Liver (tissue), 9 donors: ENCODE data around the gene SULT2A1. TPM values are rescaled to one million over a fixed set of nuclear protein-coding genes. Genes with fewer than 3 reads are reported as not detected.

Experiments
- DNase-seq: peaks from one replicate; pipeline ENCODE4 v3.0.0-alpha.2; 2017; ENCODE audit warnings: low spot score
- H3K27ac ChIP-seq, 2 donors: one replicate each; pipeline ENCODE4 v1.7.0; 2013; ENCODE audit warnings: inconsistent platforms in 2 of 2, low read length in 2 of 2, control low read depth in 1 of 2, low read depth in 1 of 2, mild to moderate bottlenecking in 1 of 2
- H3K27me3 ChIP-seq, 4 donors: one replicate each; pipeline versions ENCODE4 v1.6.1 to v1.7.0; 2013; ENCODE audit warnings: low read length in 3 of 4, inconsistent platforms in 1 of 4, mild to moderate bottlenecking in 1 of 4, moderate library complexity in 1 of 4; ENCODE audit not compliant: control insufficient read depth in 4 of 4, insufficient read depth in 4 of 4
- H3K36me3 ChIP-seq, 4 donors: one replicate each; pipeline versions ENCODE4 v1.6.1 to v1.7.0; 2013; ENCODE audit warnings: low read length in 3 of 4, mild to moderate bottlenecking in 3 of 4, low read depth in 1 of 4, moderate library complexity in 1 of 4; ENCODE audit not compliant: control insufficient read depth in 4 of 4, insufficient read depth in 3 of 4
- H3K4me1 ChIP-seq, 4 donors: one replicate each; pipeline versions ENCODE4 v1.6.1 to v1.7.0; 2013; ENCODE audit warnings: low read length in 3 of 4, mild to moderate bottlenecking in 3 of 4, moderate library complexity in 1 of 4; ENCODE audit not compliant: control insufficient read depth in 4 of 4, insufficient read depth in 4 of 4
- H3K4me3 ChIP-seq, 3 donors: one replicate each; pipeline versions ENCODE4 v1.6.1 to v1.7.0; 2013; ENCODE audit warnings: low read length in 3 of 3, control low read depth in 1 of 3, low read depth in 1 of 3, mild to moderate bottlenecking in 1 of 3
- H3K9ac ChIP-seq, 2 donors: one replicate each; pipeline ENCODE4 v1.7.0; 2013; ENCODE audit warnings: low read length in 2 of 2, mild to moderate bottlenecking in 2 of 2, moderate library complexity in 2 of 2, control low read depth in 1 of 2, low read depth in 1 of 2
- H3K9me3 ChIP-seq, 4 donors: one replicate each; pipeline versions ENCODE4 v1.6.1 to v1.7.0; 2013; ENCODE audit warnings: low read length in 3 of 4; ENCODE audit not compliant: control insufficient read depth in 4 of 4
- CTCF ChIP-seq: fragments of 150-350 bp; IDR thresholded peaks from 2 replicates; pipeline ENCODE4 v1.5.1; 2017; ENCODE audit warnings: improper control_type of control experiment, low read depth, low read length; ENCODE audit not compliant: missing input control
- EGR1 ChIP-seq, 2 donors: IDR thresholded peaks; 2 replicates each; pipeline ENCODE4 v1.6.1; 2016 to 2018; ENCODE audit warnings: antibody characterized with exemption in 2 of 2, low read depth in 2 of 2
- FOXA2 ChIP-seq: IDR thresholded peaks from 2 replicates; pipeline ENCODE4 v1.6.1; 2016; ENCODE audit warnings: antibody characterized with exemption
- HNF4A ChIP-seq, 2 donors: conservative IDR thresholded peaks; 2 replicates each; pipeline ENCODE4 v1.6.1; 2016; ENCODE audit warnings: antibody characterized with exemption in 2 of 2, mild to moderate bottlenecking in 2 of 2
- HNF4G ChIP-seq: IDR thresholded peaks from 2 replicates; pipeline ENCODE4 v1.6.1; 2016; ENCODE audit warnings: antibody characterized with exemption
- JUND ChIP-seq, 2 donors: IDR thresholded peaks; 2 replicates each; pipeline ENCODE4 v1.6.1; 2016; ENCODE audit warnings: antibody characterized with exemption in 2 of 2
- MAX ChIP-seq: IDR thresholded peaks from 2 replicates; pipeline ENCODE4 v1.6.1; 2016; ENCODE audit warnings: antibody characterized with exemption
- NR2F2 ChIP-seq: IDR thresholded peaks from 2 replicates; pipeline ENCODE4 v1.6.1; 2016; ENCODE audit warnings: antibody characterized with exemption
- RAD21 ChIP-seq, 2 donors: IDR thresholded peaks; 2 replicates each; pipeline ENCODE4 v1.6.1; 2016; ENCODE audit warnings: antibody characterized with exemption in 2 of 2, mild to moderate bottlenecking in 2 of 2
- REST ChIP-seq: IDR thresholded peaks from 2 replicates; pipeline ENCODE4 v1.6.1; 2016; ENCODE audit warnings: antibody characterized with exemption, mild to moderate bottlenecking
- RXRA ChIP-seq, 2 donors: IDR thresholded peaks; 2 replicates each; pipeline ENCODE4 v1.6.1; 2017 to 2018; ENCODE audit warnings: antibody characterized with exemption in 2 of 2, mild to moderate bottlenecking in 1 of 2
- SP1 ChIP-seq: IDR thresholded peaks from 2 replicates; pipeline ENCODE4 v1.6.1; 2018; ENCODE audit warnings: antibody characterized with exemption, mild to moderate bottlenecking
- TAF1 ChIP-seq: conservative IDR thresholded peaks from 2 replicates; pipeline ENCODE4 v1.6.1; 2016; ENCODE audit warnings: antibody characterized with exemption, mild to moderate bottlenecking
- YY1 ChIP-seq: IDR thresholded peaks from 2 replicates; pipeline ENCODE4 v1.6.1; 2016; ENCODE audit warnings: antibody characterized with exemption, mild to moderate bottlenecking
- ZBTB33 ChIP-seq: IDR thresholded peaks from 2 replicates; pipeline ENCODE4 v1.6.1; 2016; ENCODE audit warnings: antibody characterized with exemption
- WGBS: extraction: QIAGEN DNeasy Blood & Tissue Kit; methylation state at CpG from one replicate; pipeline ENCODE4 v1.1.7; 2013; 5-methylcytosine and 5-hydroxymethylcytosine counted together
- polyA plus RNA-seq, 2 donors: library from polyadenylated mRNA; stranded (reverse) in 1 of 2; unstranded in 1 of 2; fragments of 200-250 nt in 1 of 2; fragments of >200 nt in 1 of 2; fragmentation: Nextera tagmentation in 1 of 2; extraction: Ambion mirVana in 1 of 2; gene quantifications; one replicate each; pipeline versions ENCODE4 v1.2.1 to v1.2.3, GENCODE V29; 2013 to 2015
- total RNA-seq, 2 donors: library from RNA; depleted of rRNA; stranded (reverse); fragments of >200 nt; gene quantifications; one replicate each; pipeline ENCODE4 v1.2.3, GENCODE V29; 2014
- donor health status: healthy.
- donor health status: healthy.
- donor health status: healthy.
- donor health status: healthy.
- donor health status: healthy.

SULT2A1 gene
- total and polyA plus RNA-seq, 4 donors = 22.9 to 892 (median 691) TPM

- Histone ChIP-seq H3K9ac (no peak within 1 kb of the TSS), H3K4me3 (no peak within 1 kb of the TSS), H3K9me3 (peaks cover 0 to 1% (median 0%) of the 10 kb centered on the region in 4 donors), H3K36me3 (no peaks in the 10 kb centered on the region), H3K27ac (no peak within 1 kb of the TSS), H3K27me3 (peaks cover 0 to 4% (median 1%) of the 10 kb centered on the region in 4 donors), H3K4me1 (no peaks in the 10 kb centered on the region)
- TF ChIP-seq CTCF (no peak), HNF4G (no peak), HNF4A (conservative IDR thresholded peaks at IDR 0.05) (no peak), FOXA2 (no peak), RAD21 (IDR thresholded peaks at IDR 0.05) (no peak), NR2F2 (no peak), YY1 (no peak), JUND (IDR thresholded peaks at IDR 0.05) (no peak), TAF1 (no peak), REST (no peak), SP1 (no peak), EGR1 (IDR thresholded peaks at IDR 0.05; ENCODE audit: low read depth in 2 of 2) (no peak), RXRA (IDR thresholded peaks at IDR 0.05) (no peak), MAX (no peak), ZBTB33 (no peak)
- no peak for DNase-seq
- 39% methylated on average over 15 of the region's 15 CpGs for WGBS
These were observed 64.6 kb downstream of the SULT2A1 start, which contains the start of gene CRX for GRCh38 chr19:47821460-47822020. CRX (plus strand) TSS chr19:47821937; CDS start chr19:47834444, 12,507 bp downstream.

Other genes starting within 250 kb of the SULT2A1 start
- 1 to 10 TPM; 3.2 to 6.2 TPM for gene EHD2, start 172.9 kb downstream of the SULT2A1 start, total RNA-seq
- gene EHD2, start 172.9 kb downstream of the SULT2A1 start, polyA plus RNA-seq = 1 to 10 TPM; 5.5 to 7.9 TPM
- 10 to 100 TPM; 38.3 to 38.9 TPM for gene NOP53, start 140.8 kb downstream of the SULT2A1 start, total RNA-seq
- gene NOP53, start 140.8 kb downstream of the SULT2A1 start, polyA plus RNA-seq = 10 to 100 TPM; 25.8 to 85.5 TPM
- 10 to 100 TPM; 28.2 to 50.0 TPM for gene SELENOW, start 107.6 kb downstream of the SULT2A1 start, total RNA-seq
- gene SELENOW, start 107.6 kb downstream of the SULT2A1 start, polyA plus RNA-seq = 100 to 1,000 TPM in 1 of 2 donors, 10 to 100 TPM in 1; 84.8 to 102 TPM
- gene TPRX1, start 81.8 kb downstream of the SULT2A1 start, total RNA-seq = not detected
- not detected for gene TPRX1, start 81.8 kb downstream of the SULT2A1 start, polyA plus RNA-seq
- not detected for gene CRX, start 64.4 kb downstream of the SULT2A1 start, total RNA-seq
- under 1 TPM in 1 of 2 donors, not detected in 1; 0.04 TPM for gene CRX, start 64.4 kb downstream of the SULT2A1 start, polyA plus RNA-seq
- not detected for gene TPRX2, start 27.1 kb downstream of the SULT2A1 start, total RNA-seq
- not detected for gene TPRX2, start 27.1 kb downstream of the SULT2A1 start, polyA plus RNA-seq
- gene BSPH1, start 105.9 kb upstream of the SULT2A1 start, total RNA-seq = not detected
- not detected for gene BSPH1, start 105.9 kb upstream of the SULT2A1 start, polyA plus RNA-seq
- not detected for gene ELSPBP1, start 108.3 kb upstream of the SULT2A1 start, total RNA-seq
- gene ELSPBP1, start 108.3 kb upstream of the SULT2A1 start, polyA plus RNA-seq = not detected
- not detected for gene CABP5, start 157.8 kb upstream of the SULT2A1 start, total RNA-seq
- not detected for gene CABP5, start 157.8 kb upstream of the SULT2A1 start, polyA plus RNA-seq
- gene PLA2G4C, start 224.5 kb upstream of the SULT2A1 start, total RNA-seq = 1 to 10 TPM; 1.1 to 3.9 TPM
- gene PLA2G4C, start 224.5 kb upstream of the SULT2A1 start, polyA plus RNA-seq = 1 to 10 TPM; 2.3 to 5.9 TPM